Suprapubic skin (tissue), 3 donors: Measurements from ENCODE around the gene ZCCHC24.

Source experiments
- CTCF ChIP-seq, 2 donors: fragments of 200-600 bp in 1 of 2; fragments of 450-650 bp in 1 of 2; sonication (generic) in 1 of 2; IDR thresholded peaks; one replicate each; pipeline ENCODE4 v1.5.1; 2016 to 2019; ENCODE audit warnings: antibody characterized with exemption in 2 of 2, mild to moderate bottlenecking in 1 of 2, moderate library complexity in 1 of 2
- POLR2AphosphoS5 ChIP-seq, 3 donors: sonication (generic); formaldehyde crosslinking; IDR thresholded peaks; one replicate each; pipeline ENCODE4 v1.6.1; 2017; ENCODE audit warnings: antibody characterized with exemption in 3 of 3

DNA sequence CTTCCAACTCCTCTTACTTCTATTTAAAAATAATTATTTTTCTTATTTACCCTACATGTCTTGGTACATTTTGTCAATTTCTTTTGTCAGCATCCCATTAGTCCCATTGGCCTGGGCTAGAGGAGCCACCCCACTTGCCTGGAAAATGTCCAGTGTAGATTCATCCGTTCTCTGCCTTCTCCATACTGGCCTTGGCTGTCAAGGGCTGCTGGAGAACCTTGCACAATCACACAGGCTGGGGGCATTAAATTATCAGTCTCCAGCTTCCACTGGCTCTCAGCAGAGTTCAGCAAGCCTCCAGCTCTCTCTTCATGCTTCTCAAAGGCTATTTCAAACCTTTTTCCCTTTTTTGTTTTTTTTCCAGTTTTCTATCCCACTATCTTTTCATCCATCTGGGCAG, 13.8 kb upstream of the ZCCHC24 start:
- TF ChIP-seq CTCF (IDR thresholded peaks at IDR 0.05) (no peak), POLR2AphosphoS5 (IDR thresholded peaks at IDR 0.05) (no peak)
